Germinal center (tissue), 1 donor: Measurements from ENCODE around the gene SNAPC1.
"Not testable (repeated sequence)": the region's sequence is repeated elsewhere in the genome, so short reads cannot be mapped to it uniquely, and the experiment has no call there.

ENCODE experiments used
- DNase-seq: peaks from one replicate; pipeline ENCODE4 v3.0.0; 2012; ENCODE audit warnings: mixed read lengths, low spot score

Gene SNAPC1

GRCh38 chr14:61750708-61751474 is 11.3 kb upstream of the SNAPC1 start:
- DNase-seq: peak; percentile 87

GRCh38 chr14:61751475-61751989 is 10.7 kb upstream of the SNAPC1 start:
- no peak for DNase-seq

- peak; percentile 42 for DNase-seq
These were observed 9.6 kb upstream of the SNAPC1 start for GRCh38 chr14:61752626-61753025.

GRCh38 chr14:61753631-61754030 is 8.6 kb upstream of the SNAPC1 start:
- no peak for DNase-seq

- no peak for DNase-seq
These were observed 7.4 kb upstream of the SNAPC1 start for GRCh38 chr14:61754627-61755381.

DNA sequence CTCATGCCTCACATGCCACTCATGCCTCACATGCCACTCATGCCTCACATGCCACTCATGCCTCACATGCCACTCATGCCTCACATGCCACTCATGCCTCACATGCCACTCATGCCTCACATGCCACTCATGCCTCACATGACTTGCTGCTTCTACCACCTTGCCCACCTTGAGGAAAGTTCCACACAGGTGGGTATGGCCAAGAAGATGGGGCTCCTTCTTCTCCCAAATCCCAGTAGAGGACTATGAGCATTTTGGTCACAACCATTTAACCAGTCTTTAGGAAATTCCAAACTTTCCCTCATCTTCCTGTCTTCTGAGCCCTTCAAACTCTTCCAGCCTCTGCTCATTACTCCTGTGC is 6.9 kb upstream of the SNAPC1 start:
- DNase-seq: not testable (repeated sequence)

DNA sequence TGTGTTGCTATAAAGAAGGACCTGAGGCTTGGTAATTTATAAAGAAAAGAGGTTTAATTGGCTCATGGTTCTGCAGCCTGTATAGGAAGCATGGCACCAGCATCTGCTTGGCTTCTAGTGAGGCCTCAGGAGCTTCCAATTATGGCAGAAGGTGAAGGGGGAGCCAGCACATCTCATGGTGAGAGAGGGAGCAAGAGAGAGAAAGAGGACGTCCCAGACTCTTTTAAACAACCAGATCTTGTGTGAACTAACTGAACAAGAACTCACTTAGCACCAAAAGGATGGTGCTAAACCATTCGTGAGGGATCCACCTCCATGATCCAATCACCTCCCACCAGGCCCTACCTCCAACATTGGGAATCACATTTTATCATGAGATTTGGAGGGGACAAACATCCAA is 6.1 kb upstream of the SNAPC1 start:
- no peak for DNase-seq

- no peak for DNase-seq
These were observed 2.3 kb upstream of the SNAPC1 start for GRCh38 chr14:61759878-61760277.

GRCh38 chr14:61761557-61761956 is 663 bp upstream of the SNAPC1 start:
- peak; percentile 15 for DNase-seq

GRCh38 chr14:61764342-61765122 is 2.3 kb downstream of the SNAPC1 start:
- no peak for DNase-seq

- DNase-seq: no peak
These were observed 3.2 kb downstream of the SNAPC1 start for GRCh38 chr14:61765225-61765943.

DNA sequence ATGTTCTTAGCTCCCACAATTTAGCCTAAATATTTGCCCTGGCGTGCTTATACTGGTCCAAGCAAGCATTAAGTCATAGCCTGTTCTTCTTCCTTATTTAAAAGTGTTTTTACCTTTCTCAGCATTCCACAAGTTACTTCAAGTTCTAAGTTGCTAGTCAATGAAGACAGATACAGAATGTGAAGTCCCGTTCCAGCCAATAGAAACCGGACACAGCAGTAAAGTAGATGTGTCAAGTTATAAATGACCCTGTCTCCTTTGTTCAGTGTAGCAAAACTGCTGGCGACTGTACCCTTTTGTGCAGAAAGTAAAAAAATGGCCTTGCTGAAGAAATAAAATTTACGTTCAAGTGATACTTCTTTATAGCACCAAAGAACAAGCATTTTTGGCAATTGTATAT is 3.9 kb downstream of the SNAPC1 start:
- no peak for DNase-seq

DNA sequence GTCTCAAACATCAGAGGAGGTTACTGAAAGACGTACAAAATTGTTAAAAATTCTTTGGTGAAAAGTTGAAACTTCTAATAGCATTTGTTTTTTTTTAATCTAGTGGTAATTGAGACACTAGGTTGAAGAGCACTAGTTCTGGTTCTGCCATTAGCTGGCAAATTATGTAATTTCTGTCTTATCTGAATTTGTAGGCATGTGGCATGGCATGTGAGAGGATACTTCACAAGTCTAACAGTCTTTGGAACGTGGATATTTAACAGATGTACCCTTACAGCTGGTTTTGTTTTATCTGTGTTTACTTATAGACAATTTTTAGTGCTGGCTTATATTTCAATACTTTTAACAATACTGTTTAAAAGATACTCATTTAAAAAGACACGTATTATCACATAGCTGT is 6.0 kb downstream of the SNAPC1 start:
- DNase-seq: no peak

DNA sequence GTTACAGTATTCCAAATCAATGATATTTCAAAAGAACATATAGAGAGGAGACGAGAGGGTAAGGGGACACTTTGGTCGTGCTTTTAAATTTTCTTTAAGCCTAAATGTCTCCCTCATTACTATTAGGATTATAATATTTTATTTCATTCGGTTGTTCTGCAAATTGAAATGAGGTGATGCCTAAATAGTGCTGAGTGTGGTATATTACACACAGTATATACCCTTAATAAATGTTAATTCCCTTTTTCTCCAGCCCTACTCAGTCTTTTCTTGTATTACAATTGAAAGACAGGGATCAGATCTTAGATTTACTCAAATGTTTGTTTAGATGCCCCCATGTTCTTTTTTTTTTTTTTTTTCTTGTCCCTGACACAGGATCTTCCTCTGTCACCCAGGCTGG is 7.7 kb downstream of the SNAPC1 start:
- no peak for DNase-seq

- no peak for DNase-seq
These were observed 12.6 kb downstream of the SNAPC1 start for GRCh38 chr14:61774861-61775260.

DNA sequence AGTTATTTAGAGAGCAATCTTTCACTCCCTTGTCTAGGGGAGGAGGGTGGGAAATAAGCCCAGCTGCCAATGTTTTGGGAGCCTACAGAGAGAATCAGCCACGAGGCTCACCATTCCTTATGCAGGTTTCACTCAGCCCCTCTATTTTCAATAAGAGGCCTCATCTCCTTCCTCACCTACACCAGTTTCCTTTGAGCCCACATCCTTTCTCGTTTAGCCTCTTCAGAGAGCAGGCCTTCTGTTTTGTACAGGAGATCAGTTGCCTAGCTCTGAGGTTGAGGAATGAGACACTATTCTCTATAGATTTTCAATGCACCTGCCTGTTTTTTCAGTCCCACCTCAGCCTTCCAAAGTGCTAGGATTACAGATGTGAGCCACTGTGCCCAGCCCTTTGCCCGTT is 17.9 kb downstream of the SNAPC1 start:
- DNase-seq: no peak

GRCh38 chr14:61797309-61797708 is 35.1 kb downstream of the SNAPC1 start:
- no peak for DNase-seq

DNA sequence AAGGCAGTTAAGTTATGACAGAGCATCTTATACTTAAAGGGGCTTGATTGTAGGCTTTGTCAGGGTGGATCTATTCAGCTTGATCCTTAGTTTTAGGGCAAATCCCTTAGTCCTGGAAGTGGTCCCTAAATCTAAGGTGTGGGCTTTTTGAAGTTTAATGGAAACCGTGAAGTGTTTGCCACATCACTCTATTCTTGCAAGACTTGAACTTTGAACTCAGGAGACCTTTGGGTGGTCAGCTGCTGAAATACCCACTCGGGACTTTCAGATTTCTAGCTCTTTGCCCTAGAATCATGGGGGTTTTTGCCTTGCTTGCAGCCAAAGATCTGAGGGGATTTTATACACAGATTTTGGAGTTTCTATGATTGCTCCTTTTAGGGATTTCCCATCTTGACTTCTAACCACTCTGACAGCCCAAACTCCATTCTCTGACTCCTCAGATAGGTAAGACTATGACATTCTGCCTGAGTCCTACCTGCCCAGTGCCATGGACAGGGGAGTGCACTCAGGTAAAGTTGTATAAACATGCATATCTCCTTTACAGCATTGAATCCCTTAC is 39.9 kb downstream of the SNAPC1 start:
- DNase-seq: no peak

DNA sequence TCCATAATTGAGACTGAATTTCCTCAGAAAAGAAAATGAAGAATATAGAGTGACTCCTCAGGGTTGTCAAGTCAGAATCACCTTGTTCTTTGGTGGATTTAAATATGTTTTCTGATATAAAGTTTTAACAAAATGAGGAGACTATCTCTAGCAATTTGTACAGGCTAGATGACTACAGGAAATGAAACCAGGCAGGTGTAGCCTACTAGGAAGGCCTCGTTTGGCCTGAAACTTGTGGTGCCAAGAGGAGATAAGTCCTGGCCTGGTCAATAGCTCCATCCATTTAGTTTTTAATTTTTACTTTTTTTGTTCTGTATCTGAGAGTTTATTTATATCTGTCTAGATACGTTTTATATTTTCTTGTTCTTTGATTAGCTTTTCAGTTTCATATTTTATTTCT is 41.5 kb downstream of the SNAPC1 start:
- DNase-seq: no peak

- no peak for DNase-seq
These were observed 43.2 kb downstream of the SNAPC1 start for GRCh38 chr14:61805451-61805850.

DNA sequence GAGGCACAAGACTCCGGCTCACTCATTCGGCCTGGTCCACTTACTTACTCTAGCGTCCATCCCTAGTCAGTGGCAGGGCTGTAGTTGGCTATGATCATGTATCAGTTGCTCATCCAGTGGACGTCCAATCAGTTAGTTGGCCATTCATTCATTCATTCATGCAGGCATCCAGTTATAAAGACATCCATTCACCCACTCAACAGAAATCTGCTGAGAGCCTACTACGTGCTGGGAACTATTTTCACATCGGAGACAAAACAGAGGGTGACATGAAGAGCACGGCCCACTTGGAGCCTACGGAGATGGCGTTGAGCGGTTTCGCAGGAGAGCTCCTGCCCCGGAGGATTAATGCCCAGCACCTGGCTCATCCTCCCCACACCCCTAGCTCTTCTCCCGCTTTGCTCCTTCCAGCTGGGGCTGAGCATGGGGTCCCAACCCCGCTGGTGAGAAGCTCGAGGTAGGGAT is 49.7 kb downstream of the SNAPC1 start:
- DNase-seq: no peak
